Panc1 (cell line): ENCODE data around the gene PTK7. TPM values are rescaled to one million over a fixed set of nuclear protein-coding genes. Genes with fewer than 3 reads are reported as not detected.

Experiments
- ATAC-seq: fragments of 200-7000 bp; cut with Tn5 transposase; 2 replicates; pipeline ENCODE4 v1.9.1; 2020; ENCODE audit warnings: mild to moderate bottlenecking, moderate library complexity
- BruUV-seq: library from RNA; stranded (reverse); fragments of 400-500 nt; replicated peaks from 2 replicates; lab custom pipeline; 2021; lab: Mats Ljungman, UMichigan
- CTCF ChIA-PET: fragments of 300-600 bp; sonication (Branson Sonifier 250); formaldehyde crosslinking; loops from one replicate; lab custom pipeline; 2022; ENCODE audit warnings: antibody characterized with exemption; lab: Charles Lee
- POLR2A ChIA-PET: fragments of 300-600 bp; sonication (Branson Sonifier 250); formaldehyde crosslinking; loops from one replicate; lab custom pipeline; 2022; ENCODE audit warnings: antibody characterized with exemption; lab: Charles Lee
- DNase-seq: peaks from one replicate; pipeline ENCODE4 v3.0.0-alpha.2; 2010; ENCODE audit warnings: low read depth, low spot score
- H3K27ac ChIP-seq: 2 replicates; pipeline ENCODE4 v1.5.1; 2011; ENCODE audit warnings: mild to moderate bottlenecking, low read length, inconsistent platforms
- H3K27me3 ChIP-seq: fragments of 200-500 bp; sonication (Bioruptor generic); 2 replicates; pipeline ENCODE4 v1.6.0; 2014; ENCODE audit warnings: low read length, inconsistent platforms; ENCODE audit not compliant: control insufficient read depth, insufficient read depth
- H3K36me3 ChIP-seq: fragments of 200-500 bp; sonication (Bioruptor generic); 2 replicates; pipeline ENCODE4 v1.5.1; 2014; ENCODE audit warnings: inconsistent platforms, mild to moderate bottlenecking, low read length, moderate library complexity; ENCODE audit not compliant: control insufficient read depth, insufficient read depth
- H3K4me1 ChIP-seq: 2 replicates; pipeline ENCODE4 v1.5.1; 2011; ENCODE audit warnings: inconsistent platforms, mild to moderate bottlenecking, low read length, moderate library complexity; ENCODE audit not compliant: control insufficient read depth, insufficient read depth
- H3K4me3 ChIP-seq, 2 experiments: 2 replicates each; pipeline ENCODE4 v1.5.1; 2011 to 2012; ENCODE audit warnings: low read depth in 2 of 2, low read length in 2 of 2, mild to moderate bottlenecking in 2 of 2, inconsistent platforms in 1 of 2, moderate library complexity in 1 of 2
- H3K9me3 ChIP-seq: fragments of 200-500 bp; sonication (Bioruptor generic); 2 replicates; pipeline ENCODE4 v1.5.1; 2014; ENCODE audit warnings: low read depth, mild to moderate bottlenecking, inconsistent platforms, low read length, moderate library complexity; ENCODE audit not compliant: control insufficient read depth, insufficient read depth
- CTCF ChIP-seq: fragments of 450-650 bp; IDR thresholded peaks from 2 replicates; pipeline ENCODE4 v1.5.1; 2017; ENCODE audit warnings: mild to moderate bottlenecking
- POLR2AphosphoS5 ChIP-seq: IDR thresholded peaks from 2 replicates; pipeline ENCODE4 v1.6.1; 2012; ENCODE audit warnings: mild to moderate bottlenecking, low read depth, low read length, moderate library complexity
- REST ChIP-seq, 2 experiments: IDR thresholded peaks; 2 replicates each; pipeline ENCODE4 v1.6.1; 2011 to 2012; ENCODE audit warnings: low read depth in 2 of 2, control low read depth in 1 of 2, low read length in 1 of 2, mild to moderate bottlenecking in 1 of 2, moderate library complexity in 1 of 2; ENCODE audit not compliant: insufficient read depth in 1 of 2
- SIN3A ChIP-seq: IDR thresholded peaks from 2 replicates; pipeline ENCODE4 v1.6.1; 2012; ENCODE audit warnings: low read depth, mild to moderate bottlenecking, low read length, moderate library complexity, borderline replicate concordance; ENCODE audit not compliant: insufficient read depth
- TCF7L2 ChIP-seq: IDR thresholded peaks from 2 replicates; pipeline ENCODE4 v1.6.1; 2011; ENCODE audit warnings: mild to moderate bottlenecking, low read depth, low read length, inconsistent platforms
- in situ Hi-C: cut with HindIII; loops from 2 replicates; pipeline ENCODE4 v1.10.0; 2016; ENCODE audit warnings: low sequenced_read_pairs, low pct_unique_long_range_greater_than_20kb
- intact Hi-C: fragments of 100-400 bp; cut with micrococcal nuclease; formaldehyde crosslinking; loops from one replicate; pipeline ENCODE4 v1.10.0; 2022; ENCODE audit not compliant: unreplicated experiment
- total RNA-seq: library from RNA; stranded (reverse); gene quantifications from one replicate; pipeline ENCODE4 v1.2.1, GENCODE V29; 2021; ENCODE audit not compliant: unreplicated experiment

PTK7 gene
- total RNA-seq, 1 experiment from 2014 or later, result 240 TPM

- no TSS peak for BruUV-seq
- H3K4me1 ChIP-seq, result peaks cover 54% of the 10 kb centered on the region
- ATAC-seq, result no peak
Observed at GRCh38 chr6:43119482-43119881, 43.4 kb downstream of the PTK7 start.

GRCh38 chr6:43120101-43120763 is 44.1 kb downstream of the PTK7 start:
- H3K27me3 ChIP-seq, result no peaks in the 10 kb centered on the region
- peaks cover 55% of the 10 kb centered on the region for H3K4me1 ChIP-seq
- no peak overlapping the region for H3K4me3 ChIP-seq
- no peaks in the 10 kb centered on the region for H3K9me3 ChIP-seq
- H3K36me3 ChIP-seq, result no peaks in the 10 kb centered on the region
- in situ Hi-C loops, result no loop called here
- H3K27ac ChIP-seq, result peak overlapping the region; percentile 83
- TF ChIP-seq CTCF, result no peak
- TF ChIP-seq POLR2AphosphoS5, result no peak
- TF ChIP-seq SIN3A, result no peak
- TF ChIP-seq TCF7L2, result no peak
- no peak for TF ChIP-seq REST (IDR thresholded peaks at IDR 0.05; ENCODE audit: insufficient read depth in 1 of 2, low read depth in 2 of 2, low read length in 1 of 2)
- ATAC-seq (no peak), DNase-seq (no peak)
- ChIA-PET POLR2A (no interaction called here), CTCF (no interaction called here)
- BruUV-seq, result TSS peak; percentile 35
- intact Hi-C loops, result no loop called here

More at GRCh38 chr6:43119482-43119881, 43.4 kb downstream of the PTK7 start:
- Histone ChIP-seq H3K27ac (peak overlapping the region; percentile 8; the same call in 1 of the 2 replicates), H3K27me3 (no peaks in the 10 kb centered on the region), H3K4me3 (no peak overlapping the region), H3K36me3 (no peaks in the 10 kb centered on the region), H3K9me3 (no peaks in the 10 kb centered on the region)
- TF ChIP-seq REST (IDR thresholded peaks at IDR 0.05; ENCODE audit: insufficient read depth in 1 of 2, low read depth in 2 of 2, low read length in 1 of 2) (no peak), CTCF (no peak), TCF7L2 (no peak), POLR2AphosphoS5 (no peak), SIN3A (no peak)
- in situ Hi-C loops (no loop called here), intact Hi-C loops (no loop called here)
- CTCF ChIA-PET, result no interaction called here
- POLR2A ChIA-PET, result no interaction called here
- DNase-seq, result no peak
